ENCODE measurements around the gene LSP1.

GRCh38 chr11:1805525-1805924, 47.4 kb upstream of the LSP1 start:
- TF ChIP-seq POLR2AphosphoS5 (IDR thresholded peaks at IDR 0.05; ENCODE audit: low read depth, low read length) (no peak), POLR2A (IDR thresholded peaks at IDR 0.05; ENCODE audit: low read depth, low read length) (no peak)

Data from GM12891 (cell line).